B cell (primary cell): ENCODE results near the gene INTS6L. TPM values are rescaled to one million over a fixed set of nuclear protein-coding genes. Genes with fewer than 3 reads are reported as not detected.
A peak's percentile ranks its signal among the peaks of the same experiment; 100 is the strongest.

Source experiments
- ATAC-seq: fragments of 200-7000 bp; cut with Tn5 transposase; one replicate; pipeline ENCODE4 v1.10.0; 2021; ENCODE audit warnings: low read depth, mild to moderate bottlenecking, moderate number of reproducible peaks, moderate library complexity
- CTCF ChIA-PET: fragments of 350-600 bp; sonication (Branson Sonifier 250); formaldehyde crosslinking; loops from one replicate; lab custom pipeline; 2021; ENCODE audit warnings: antibody characterized with exemption, inconsistent platforms; lab: Charles Lee
- POLR2A ChIA-PET: fragments of 350-600 bp; sonication (Branson Sonifier 250); formaldehyde crosslinking; loops from one replicate; lab custom pipeline; 2021; ENCODE audit warnings: antibody characterized with exemption; lab: Charles Lee
- DNase-seq: peaks from one replicate; pipeline ENCODE4 v3.0.0; 2013
- H2AFZ ChIP-seq: 2 replicates; pipeline ENCODE4 v1.6.1; 2012; ENCODE audit warnings: mild to moderate bottlenecking, low read depth, low read length; ENCODE audit not compliant: insufficient read depth, poor library complexity, severe bottlenecking
- H3K27ac ChIP-seq, 2 donors: 1 replicate in 1 of 2; 2 replicates in 1 of 2; pipeline ENCODE4 v1.5.1; 2012 to 2013; ENCODE audit warnings: low read length in 2 of 2, mild to moderate bottlenecking in 2 of 2, moderate library complexity in 1 of 2
- H3K27me3 ChIP-seq, 4 experiments: fragments of 200-600 bp in 1 of 4; sonication (generic) in 1 of 4; replicated peaks in 1 of 4; 1 replicate in 2 of 4; 2 replicates in 2 of 4; pipeline versions ENCODE4 v1.6.1 to v1.7.0; 2013 to 2016; ENCODE audit warnings: low read length in 3 of 4, mild to moderate bottlenecking in 2 of 4, mixed read lengths in 1 of 4, moderate library complexity in 1 of 4; ENCODE audit not compliant: insufficient read depth in 4 of 4, control insufficient read depth in 3 of 4; ENCODE audit errors: control extremely low read depth in 1 of 4
- H3K36me3 ChIP-seq, 2 experiments: replicated peaks in 1 of 2; 1 replicate in 1 of 2; 2 replicates in 1 of 2; pipeline versions ENCODE4 v1.6.1 to v1.7.1; 2013; ENCODE audit warnings: low read length in 1 of 2; ENCODE audit not compliant: insufficient read depth in 2 of 2, control insufficient read depth in 1 of 2; ENCODE audit errors: control extremely low read depth in 1 of 2, extremely low read depth in 1 of 2
- H3K4me1 ChIP-seq, 2 donors: fragments of 200-600 bp in 1 of 2; sonication (generic) in 1 of 2; 1 replicate in 1 of 2; 2 replicates in 1 of 2; pipeline versions ENCODE4 v1.5.1 to v1.6.1; 2013 to 2017; ENCODE audit warnings: low read length in 2 of 2; ENCODE audit not compliant: control insufficient read depth in 2 of 2, insufficient read depth in 2 of 2
- H3K4me2 ChIP-seq: replicated peaks from 2 replicates; pipeline ENCODE3; 2012; ENCODE audit warnings: mild to moderate bottlenecking, low read depth, low read length; ENCODE audit not compliant: poor library complexity, severe bottlenecking
- H3K4me3 ChIP-seq, 5 experiments: fragments of 200-600 bp in 1 of 5; sonication (generic) in 1 of 5; 1 replicate in 3 of 5; 2 replicates in 2 of 5; pipeline versions ENCODE4 v1.5.1 to v1.7.0; 2011 to 2016; ENCODE audit warnings: low read length in 4 of 5, mild to moderate bottlenecking in 4 of 5, low read depth in 2 of 5, control low read depth in 1 of 5, moderate library complexity in 1 of 5; ENCODE audit not compliant: insufficient read depth in 1 of 5; ENCODE audit errors: control extremely low read depth in 1 of 5, extremely low read depth in 1 of 5
- H3K79me2 ChIP-seq: fragments of 200-600 bp; sonication (generic); one replicate; pipeline ENCODE4 v1.6.0; 2016; ENCODE audit warnings: low read length; ENCODE audit not compliant: control insufficient read depth, insufficient read depth
- H3K9ac ChIP-seq: fragments of 200-600 bp; sonication (generic); 2 replicates; pipeline ENCODE4 v1.6.1; 2017; ENCODE audit warnings: mild to moderate bottlenecking, low read length, moderate library complexity
- H3K9me3 ChIP-seq, 3 donors: one replicate each; pipeline versions ENCODE4 v1.6.1 to v1.7.1; 2013; ENCODE audit warnings: low read length in 2 of 3; ENCODE audit not compliant: control insufficient read depth in 2 of 3, insufficient read depth in 1 of 3; ENCODE audit errors: control extremely low read depth in 1 of 3
- H4K20me1 ChIP-seq: 2 replicates; pipeline ENCODE4 v1.6.0; 2012; ENCODE audit warnings: mild to moderate bottlenecking, low read length; ENCODE audit not compliant: insufficient read depth, control insufficient read depth, poor library complexity, severe bottlenecking
- H3K27ac Mint-ChIP-seq: one replicate; pipeline ENCODE4 v1.8.0; 2021; ENCODE audit warnings: mixed read lengths
- H3K27me3 Mint-ChIP-seq: one replicate; pipeline ENCODE4 v1.8.0; 2021; ENCODE audit warnings: mixed read lengths
- H3K4me1 Mint-ChIP-seq: one replicate; pipeline ENCODE4 v1.8.0; 2021; ENCODE audit warnings: mixed read lengths
- H3K4me3 Mint-ChIP-seq: one replicate; pipeline ENCODE4 v1.8.0; 2021; ENCODE audit warnings: mixed read lengths
- H3K9me3 Mint-ChIP-seq: one replicate; pipeline ENCODE4 v1.8.0; 2022; ENCODE audit warnings: mixed read lengths; ENCODE audit not compliant: insufficient read depth
- CTCF ChIP-seq: fragments of 200-600 bp; IDR thresholded peaks from one replicate; pipeline ENCODE4 v1.8.0; 2022; ENCODE audit warnings: antibody characterized with exemption, mild to moderate bottlenecking
- EZH2 ChIP-seq: IDR thresholded peaks from 2 replicates; pipeline ENCODE4 v1.6.1; 2012; ENCODE audit warnings: borderline replicate concordance, low read depth, mild to moderate bottlenecking, moderate library complexity, low read length; ENCODE audit not compliant: insufficient read depth, poor library complexity, severe bottlenecking
- WGBS: methylation state at CpG from one replicate; pipeline ENCODE4 v1.1.5; 2013; ENCODE audit warnings: missing lambda C conversion rate; ENCODE audit not compliant: insufficient coverage; 5-methylcytosine and 5-hydroxymethylcytosine counted together
- intact Hi-C: fragments of 100-400 bp; cut with micrococcal nuclease; formaldehyde crosslinking; loops from one replicate; pipeline ENCODE4 v1.10.0; 2022
- polyA plus RNA-seq: library from polyadenylated mRNA; depleted of rRNA; stranded (reverse); fragments of >200 nt; gene quantifications from 2 replicates; pipeline ENCODE4 v1.2.3, GENCODE V29; 2012
- total RNA-seq, 2 donors: library from RNA; stranded (reverse); fragments of 120-200 nt in 1 of 2; gene quantifications; 1 replicate in 1 of 2; 2 replicates in 1 of 2; pipeline versions ENCODE4 v1.2.3 to v1.2.4, GENCODE V29; 2013 to 2022

INTS6L gene
- total and polyA plus RNA-seq, 2 donors (not counting 1 experiment from before 2014, with no cell fraction given) = 45.0 to 46.2 TPM

- DNase-seq (no peak), ATAC-seq (no peak)
- peaks cover 8% of the 10 kb centered on the region for H4K20me1 ChIP-seq
- TF ChIP-seq EZH2 (no peak), CTCF (no peak)
- H3K79me2 ChIP-seq = peaks cover 28% of the 10 kb centered on the region
- no peaks in the 10 kb centered on the region for H3K36me3 ChIP-seq
- H3K4me1 Mint-ChIP-seq = peaks cover 46% of the 10 kb centered on the region
- H3K9ac ChIP-seq = no peak overlapping the region
- POLR2A ChIA-PET = no interaction called here
- no peak overlapping the region for H3K27ac ChIP-seq
- H3K4me1 ChIP-seq = peaks cover 0 to 7% of the 10 kb centered on the region in 2 donors
- no peaks in the 10 kb centered on the region for H3K27me3 Mint-ChIP-seq
- no peak overlapping the region for H3K4me2 ChIP-seq
- no peaks in the 10 kb centered on the region for H3K27me3 ChIP-seq
- no peak overlapping the region for H3K4me3 ChIP-seq
- no peaks in the 10 kb centered on the region for H3K9me3 ChIP-seq
- H3K9me3 Mint-ChIP-seq = no peaks in the 10 kb centered on the region
- no CpG with 5 or more reads among the region's 1 CpG for WGBS
- CTCF ChIA-PET = no interaction called here
- intact Hi-C loops = no loop called here
- H3K27ac Mint-ChIP-seq = peak overlapping the region; percentile 32
- no peak overlapping the region for H3K4me3 Mint-ChIP-seq
- H2AFZ ChIP-seq = no peak overlapping the region
These were observed 9.6 kb downstream of the INTS6L start for GRCh38 chrX:135530097-135530496.

GRCh38 chrX:135531813-135532212, 11.4 kb downstream of the INTS6L start:
- DNase-seq = no peak
- Histone ChIP-seq H3K4me3 (no peak overlapping the region), H4K20me1 (peaks cover 8% of the 10 kb centered on the region), H3K4me1 (peaks cover 6 to 10% of the 10 kb centered on the region in 2 donors), H3K9me3 (no peaks in the 10 kb centered on the region), H3K36me3 (no peaks in the 10 kb centered on the region), H3K79me2 (peaks cover 28% of the 10 kb centered on the region), H2AFZ (no peak overlapping the region), H3K9ac (no peak overlapping the region), H3K27me3 (no peaks in the 10 kb centered on the region), H3K4me2 (no peak overlapping the region), H3K27ac (no peak overlapping the region)
- ATAC-seq = no peak
- no peak overlapping the region for H3K4me3 Mint-ChIP-seq
- POLR2A ChIA-PET = no interaction called here
- H3K9me3 Mint-ChIP-seq = no peaks in the 10 kb centered on the region
- no peaks in the 10 kb centered on the region for H3K27me3 Mint-ChIP-seq
- CTCF ChIA-PET = interaction anchor here (1.8 kb wide), 1 partner anchor 12 kb away, joined by 8 read pairs; no protein-coding TSS in a partner anchor
- H3K27ac Mint-ChIP-seq = no peak overlapping the region
- intact Hi-C loops = no loop called here
- no CpG with 5 or more reads among the region's 1 CpG for WGBS
- TF ChIP-seq CTCF = no peak
- no peak for TF ChIP-seq EZH2
- peaks cover 52% of the 10 kb centered on the region for H3K4me1 Mint-ChIP-seq
